Measurements from ENCODE around the gene PROSER2.

The PROSER2 gene

GRCh38 chr10:11858093-11858492 lies 34.9 kb downstream of the PROSER2 start:
- no peak overlapping the region for H2AFZ ChIP-seq (ENCODE audit: low read depth, low read length, severe bottlenecking)
- no peak overlapping the region for H3K4me3 ChIP-seq (ENCODE audit: insufficient read depth, low read length, poor library complexity, severe bottlenecking)
- no peaks in the 10 kb centered on the region for H3K36me3 ChIP-seq (ENCODE audit: low read length)
- no peaks in the 10 kb centered on the region for H4K20me1 ChIP-seq (ENCODE audit: low read depth, low read length)
- H3F3A ChIP-seq (ENCODE audit: insufficient read depth) = no peaks in the 10 kb centered on the region
- H3K9me3 ChIP-seq (ENCODE audit: insufficient read depth, low read length) = no peaks in the 10 kb centered on the region
- H3K9me2 ChIP-seq (replicated peaks; ENCODE audit: insufficient read depth, low read length) = no peaks in the 10 kb centered on the region
- H3K27me3 ChIP-seq (ENCODE audit: low read length) = no peaks in the 10 kb centered on the region
- H3K79me2 ChIP-seq (ENCODE audit: insufficient read depth, low read length) = no peaks in the 10 kb centered on the region
- H3K9ac ChIP-seq (ENCODE audit: low read length) = no peak overlapping the region
- no peak overlapping the region for H3K27ac ChIP-seq (ENCODE audit: low read depth, low read length)
- H3K4me2 ChIP-seq (ENCODE audit: low read depth, low read length, poor library complexity, severe bottlenecking) = no peak overlapping the region
- no peak for TF ChIP-seq EZH2phosphoT487 (conservative IDR thresholded peaks at IDR 0.05; ENCODE audit: low read length)
- TF ChIP-seq CTCF (IDR thresholded peaks at IDR 0.05; ENCODE audit: insufficient read depth, low read length, poor library complexity, severe bottlenecking) = no peak

- H3K9me2 ChIP-seq (replicated peaks; ENCODE audit: insufficient read depth, low read length) = no peaks in the 10 kb centered on the region
- no peaks in the 10 kb centered on the region for H3K9me3 ChIP-seq (ENCODE audit: insufficient read depth, low read length)
- H3F3A ChIP-seq (ENCODE audit: insufficient read depth) = no peaks in the 10 kb centered on the region
- no peak overlapping the region for H3K4me2 ChIP-seq (ENCODE audit: low read depth, low read length, poor library complexity, severe bottlenecking)
- H3K27ac ChIP-seq (ENCODE audit: low read depth, low read length) = no peak overlapping the region
- H3K4me3 ChIP-seq (ENCODE audit: insufficient read depth, low read length, poor library complexity, severe bottlenecking) = no peak overlapping the region
- no peak overlapping the region for H2AFZ ChIP-seq (ENCODE audit: low read depth, low read length, severe bottlenecking)
- no peaks in the 10 kb centered on the region for H4K20me1 ChIP-seq (ENCODE audit: low read depth, low read length)
- no peaks in the 10 kb centered on the region for H3K36me3 ChIP-seq (ENCODE audit: low read length)
- no peaks in the 10 kb centered on the region for H3K27me3 ChIP-seq (ENCODE audit: low read length)
- H3K9ac ChIP-seq (ENCODE audit: low read length) = no peak overlapping the region
- H3K79me2 ChIP-seq (ENCODE audit: insufficient read depth, low read length) = no peaks in the 10 kb centered on the region
- TF ChIP-seq CTCF (IDR thresholded peaks at IDR 0.05; ENCODE audit: insufficient read depth, low read length, poor library complexity, severe bottlenecking) (no peak), EZH2phosphoT487 (conservative IDR thresholded peaks at IDR 0.05; ENCODE audit: low read length) (no peak)
Measured at GRCh38 chr10:11861341-11861740, 38.2 kb downstream of the PROSER2 start.

- Histone ChIP-seq H3K4me3 (ENCODE audit: insufficient read depth, low read length, poor library complexity, severe bottlenecking) (no peak overlapping the region), H3F3A (ENCODE audit: insufficient read depth) (no peaks in the 10 kb centered on the region), H3K27me3 (ENCODE audit: low read length) (no peaks in the 10 kb centered on the region), H3K4me2 (ENCODE audit: low read depth, low read length, poor library complexity, severe bottlenecking) (no peak overlapping the region), H3K9me3 (ENCODE audit: insufficient read depth, low read length) (no peaks in the 10 kb centered on the region), H3K9me2 (replicated peaks; ENCODE audit: insufficient read depth, low read length) (no peaks in the 10 kb centered on the region), H2AFZ (ENCODE audit: low read depth, low read length, severe bottlenecking) (no peak overlapping the region), H3K36me3 (ENCODE audit: low read length) (no peaks in the 10 kb centered on the region), H3K79me2 (ENCODE audit: insufficient read depth, low read length) (no peaks in the 10 kb centered on the region), H3K9ac (ENCODE audit: low read length) (no peak overlapping the region), H3K27ac (ENCODE audit: low read depth, low read length) (no peak overlapping the region), H4K20me1 (ENCODE audit: low read depth, low read length) (no peaks in the 10 kb centered on the region)
- TF ChIP-seq EZH2phosphoT487 (conservative IDR thresholded peaks at IDR 0.05; ENCODE audit: low read length) (no peak), CTCF (IDR thresholded peaks at IDR 0.05; ENCODE audit: insufficient read depth, low read length, poor library complexity, severe bottlenecking) (no peak)
Measured at GRCh38 chr10:11861811-11862428, 38.8 kb downstream of the PROSER2 start.
